MCF 10A (cell line): ENCODE results near the gene MRLN. TPM values are rescaled to one million over a fixed set of nuclear protein-coding genes. Genes with fewer than 3 reads are reported as not detected.

Experiments
- BruUV-seq: library from RNA; stranded (reverse); fragments of 400-500 nt; replicated peaks from 2 replicates; lab custom pipeline; 2021; lab: Mats Ljungman, UMichigan
- CTCF ChIA-PET: fragments of 300-600 bp; sonication (Branson Sonifier 250); formaldehyde crosslinking; extraction: SDS; loops from one replicate; lab custom pipeline; 2021; ENCODE audit warnings: antibody characterized with exemption, inconsistent platforms; lab: Yijun Ruan, JAX
- POLR2A ChIA-PET: fragments of 300-600, 350-650 bp; sonication (Branson Sonifier 250); formaldehyde crosslinking; extraction: SDS; loops from one replicate; lab custom pipeline; 2020; ENCODE audit warnings: antibody characterized with exemption, inconsistent platforms; lab: Yijun Ruan, JAX
- DNase-seq: peaks from one replicate; pipeline ENCODE4 v3.0.0-alpha.2; 2018; ENCODE audit not compliant: unreplicated experiment
- H3K27ac Mint-ChIP-seq: one replicate; pipeline ENCODE4 v1.8.0; 2022; ENCODE audit warnings: mild to moderate bottlenecking, low read depth, mixed read lengths; ENCODE audit not compliant: unreplicated experiment
- H3K27me3 Mint-ChIP-seq: one replicate; pipeline ENCODE4 v1.8.0; 2022; ENCODE audit warnings: mixed read lengths; ENCODE audit not compliant: insufficient read depth, unreplicated experiment
- H3K36me3 Mint-ChIP-seq: one replicate; pipeline ENCODE4 v1.8.0; 2022; ENCODE audit warnings: mild to moderate bottlenecking, moderate library complexity, mixed read lengths; ENCODE audit not compliant: insufficient read depth, unreplicated experiment
- H3K4me1 Mint-ChIP-seq: one replicate; pipeline ENCODE4 v1.8.0; 2022; ENCODE audit warnings: mixed read lengths; ENCODE audit not compliant: insufficient read depth, unreplicated experiment
- H3K4me3 Mint-ChIP-seq: one replicate; pipeline ENCODE4 v1.8.0; 2022; ENCODE audit warnings: mild to moderate bottlenecking, moderate library complexity, mixed read lengths; ENCODE audit not compliant: unreplicated experiment
- H3K9me3 Mint-ChIP-seq: one replicate; pipeline ENCODE4 v1.8.0; 2022; ENCODE audit warnings: mixed read lengths; ENCODE audit not compliant: unreplicated experiment
- CTCF ChIP-seq: fragments of 200-600 bp; IDR thresholded peaks from one replicate; pipeline ENCODE4 v1.8.0; 2022; ENCODE audit warnings: antibody characterized with exemption, mild to moderate bottlenecking; ENCODE audit not compliant: unreplicated experiment
- intact Hi-C: fragments of 100-400 bp; cut with micrococcal nuclease; formaldehyde crosslinking; loops from 2 replicates; pipeline ENCODE4 v1.14.1; 2022
- total RNA-seq: library from RNA; stranded (reverse); gene quantifications from 2 replicates; pipeline ENCODE4 v1.2.3, GENCODE V29; 2022

The MRLN gene
- total RNA-seq, 1 experiment from 2014 or later = not detected

GRCh38 chr10:59694936-59695335 lies 58.3 kb downstream of the MRLN start:
- no peak for TF ChIP-seq CTCF
- ChIA-PET CTCF (no interaction called here), POLR2A (no interaction called here)
- no TSS peak for BruUV-seq
- Mint-ChIP-seq H3K27me3 (peaks cover 15% of the 10 kb centered on the region), H3K4me1 (no peaks in the 10 kb centered on the region), H3K9me3 (no peaks in the 10 kb centered on the region), H3K27ac (no peak overlapping the region), H3K4me3 (no peak overlapping the region), H3K36me3 (no peaks in the 10 kb centered on the region)
- intact Hi-C loops = no loop called here
- no peak for DNase-seq

DNA sequence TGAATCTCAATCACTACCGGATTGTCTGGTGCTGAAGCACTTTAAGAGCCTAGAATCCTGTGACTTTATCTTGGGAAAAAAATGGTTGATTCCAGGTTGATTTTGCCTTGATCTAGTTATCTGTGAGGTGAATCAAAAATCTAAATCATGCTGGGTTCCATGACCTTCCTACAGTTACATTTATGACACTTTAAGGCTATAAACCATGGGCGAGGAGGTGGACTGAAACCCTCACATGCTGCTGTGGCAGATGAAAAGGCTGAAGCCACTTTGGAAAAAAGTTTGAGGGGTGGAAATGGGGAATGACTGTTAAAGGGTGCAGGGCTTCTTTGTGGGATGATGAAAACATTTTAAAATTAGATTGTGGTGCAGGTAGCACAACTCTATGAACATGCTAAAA lies 61.1 kb downstream of the MRLN start:
- TF ChIP-seq CTCF = no peak
- intact Hi-C loops = no loop called here
- H3K9me3 Mint-ChIP-seq = no peaks in the 10 kb centered on the region
- no peaks in the 10 kb centered on the region for H3K27me3 Mint-ChIP-seq
- no peaks in the 10 kb centered on the region for H3K36me3 Mint-ChIP-seq
- DNase-seq = no peak
- POLR2A ChIA-PET = no interaction called here
- H3K27ac Mint-ChIP-seq = no peak overlapping the region
- H3K4me1 Mint-ChIP-seq = peaks cover 6% of the 10 kb centered on the region
- CTCF ChIA-PET = interaction anchor here (0.6 kb wide), 1 partner anchor 313 kb away, joined by 6 read pairs; no protein-coding TSS in a partner anchor
- no peak overlapping the region for H3K4me3 Mint-ChIP-seq
- BruUV-seq = no TSS peak

DNA sequence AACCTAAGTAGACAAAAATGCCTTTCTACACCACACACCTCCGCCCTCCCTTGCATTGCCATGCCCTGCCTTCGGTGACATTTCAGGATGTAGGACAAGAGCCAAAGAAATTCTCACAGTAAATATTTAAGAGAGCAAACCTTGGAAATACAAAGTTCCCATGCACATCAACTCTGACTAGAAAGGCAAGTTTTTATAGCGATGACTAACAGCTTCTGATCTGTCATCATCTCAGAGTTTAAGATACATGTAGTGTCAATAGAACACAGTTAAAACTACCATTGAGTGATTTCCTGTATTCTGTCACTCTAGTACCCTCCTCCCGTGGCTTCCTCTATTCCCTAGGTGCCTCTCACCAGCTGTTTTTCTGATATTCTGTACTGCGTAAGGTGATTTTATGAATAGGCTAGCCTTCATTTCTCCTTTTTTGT lies 64.3 kb downstream of the MRLN start:
- no peak for DNase-seq
- CTCF ChIA-PET = interaction anchor here (0.7 kb wide), 1 partner anchor 187 kb away, joined by 3 read pairs; no protein-coding TSS in a partner anchor
- peaks cover 6% of the 10 kb centered on the region for H3K4me1 Mint-ChIP-seq
- intact Hi-C loops = no loop called here
- no peaks in the 10 kb centered on the region for H3K9me3 Mint-ChIP-seq
- no peaks in the 10 kb centered on the region for H3K36me3 Mint-ChIP-seq
- POLR2A ChIA-PET = no interaction called here
- no peak overlapping the region for H3K27ac Mint-ChIP-seq
- no TSS peak for BruUV-seq
- no peak for TF ChIP-seq CTCF
- no peaks in the 10 kb centered on the region for H3K27me3 Mint-ChIP-seq
- no peak overlapping the region for H3K4me3 Mint-ChIP-seq

- BruUV-seq = no TSS peak
- Mint-ChIP-seq H3K36me3 (no peaks in the 10 kb centered on the region), H3K9me3 (no peaks in the 10 kb centered on the region), H3K27ac (no peak overlapping the region), H3K4me3 (no peak overlapping the region), H3K4me1 (peaks cover 6% of the 10 kb centered on the region), H3K27me3 (no peaks in the 10 kb centered on the region)
- POLR2A ChIA-PET = interaction anchor here (0.6 kb wide), 1 partner anchor 742 kb away, joined by 3 read pairs; no protein-coding TSS in a partner anchor
- no peak for DNase-seq
- TF ChIP-seq CTCF = no peak
- CTCF ChIA-PET = interaction anchor here (0.7 kb wide), 1 partner anchor 47 kb away, joined by 5 read pairs; no protein-coding TSS in a partner anchor
- intact Hi-C loops = no loop called here
These were observed 65.6 kb downstream of the MRLN start for GRCh38 chr10:59687657-59688056.

Other genes starting within 250 kb of the MRLN start
- gene SLC16A9, start 43.6 kb downstream of the MRLN start, total RNA-seq = 0.54 and 0.84 TPM in 2 replicates
- gene CCDC6, start 153.1 kb upstream of the MRLN start, total RNA-seq = 56.6 and 66.4 TPM in 2 replicates